Measurements from ENCODE around the gene MITF.
A peak's percentile ranks its signal among the peaks of the same experiment; 100 is the strongest.
"Not testable (repeated sequence)": the region's sequence is repeated elsewhere in the genome, so short reads cannot be mapped to it uniquely, and the experiment has no call there.

Gene MITF

GRCh38 chr3:69872783-69873378, 133.6 kb downstream of the MITF start:
- DNase-seq (ENCODE audit: low spot score): no peak

GRCh38 chr3:69876073-69876472, 136.8 kb downstream of the MITF start:
- DNase-seq (ENCODE audit: low spot score): no peak

GRCh38 chr3:69878254-69878653, 139.0 kb downstream of the MITF start:
- no peak for DNase-seq (ENCODE audit: low spot score)

- DNase-seq (ENCODE audit: low spot score): no peak
These were observed 139.8 kb downstream of the MITF start for GRCh38 chr3:69879051-69879450.

GRCh38 chr3:69880069-69880640, 140.9 kb downstream of the MITF start:
- no peak for DNase-seq (ENCODE audit: low spot score)

- DNase-seq (ENCODE audit: low spot score): no peak
These were observed 141.8 kb downstream of the MITF start for GRCh38 chr3:69881051-69881450.

- DNase-seq (ENCODE audit: low spot score): no peak
These were observed 142.6 kb downstream of the MITF start for GRCh38 chr3:69881756-69882428.

- no peak for DNase-seq (ENCODE audit: low spot score)
These were observed 143.3 kb downstream of the MITF start for GRCh38 chr3:69882560-69882959.

- peak; percentile 67 for DNase-seq (ENCODE audit: low spot score)
These were observed 149.0 kb downstream of the MITF start for GRCh38 chr3:69888040-69888942.

- DNase-seq (ENCODE audit: low spot score): no peak
These were observed 149.7 kb downstream of the MITF start for GRCh38 chr3:69888943-69889315.

- no peak for DNase-seq (ENCODE audit: low spot score)
These were observed 150.8 kb downstream of the MITF start for GRCh38 chr3:69890084-69890483.

GRCh38 chr3:69890691-69891090, 151.4 kb downstream of the MITF start:
- DNase-seq (ENCODE audit: low spot score): no peak

GRCh38 chr3:69892706-69893105, 153.4 kb downstream of the MITF start:
- no peak for DNase-seq (ENCODE audit: low spot score)

GRCh38 chr3:69893274-69893673, 154.0 kb downstream of the MITF start:
- DNase-seq (ENCODE audit: low spot score): no peak

- no peak for DNase-seq (ENCODE audit: low spot score)
These were observed 156.8 kb downstream of the MITF start for GRCh38 chr3:69896095-69896494.

- no peak for DNase-seq (ENCODE audit: low spot score)
These were observed 161.1 kb downstream of the MITF start for GRCh38 chr3:69900331-69900730.

- DNase-seq (ENCODE audit: low spot score): no peak
These were observed 162.5 kb downstream of the MITF start for GRCh38 chr3:69901802-69902201.

- DNase-seq (ENCODE audit: low spot score): no peak
These were observed 163.1 kb downstream of the MITF start for GRCh38 chr3:69902386-69902785.

GRCh38 chr3:69906351-69906966, 167.2 kb downstream of the MITF start:
- DNase-seq (ENCODE audit: low spot score): no peak

GRCh38 chr3:69907554-69907953, 168.3 kb downstream of the MITF start:
- no peak for DNase-seq (ENCODE audit: low spot score)

- DNase-seq (ENCODE audit: low spot score): not testable (repeated sequence)
These were observed 170.6 kb downstream of the MITF start for GRCh38 chr3:69909859-69910258.

GRCh38 chr3:69913422-69913821, 174.2 kb downstream of the MITF start:
- DNase-seq (ENCODE audit: low spot score): no peak
